Hematopoietic multipotent progenitor cell treated with erythropoietin and hydrocortisone succinate and interleukin-3 and kit ligand, for 4 days (in vitro differentiated cells): ENCODE results near the gene TEDC1.

Experiments
- DNase-seq: peaks from one replicate; pipeline ENCODE4 v3.0.0-alpha.2; 2015

TEDC1 gene

GRCh38 chr14:105486163-105486973, 4.7 kb upstream of the TEDC1 start, which contains the start of gene CRIP1:
CRIP1 (plus strand) TSS chr14:105486886; CDS start chr14:105487260, 374 bp downstream.
- DNase-seq: peak; percentile 48

- peak; percentile 31 for DNase-seq
These were observed 4.0 kb upstream of the TEDC1 start for GRCh38 chr14:105486974-105487448.

- DNase-seq: peak; percentile 74
These were observed 3.5 kb upstream of the TEDC1 start for GRCh38 chr14:105487449-105487985.

- no peak for DNase-seq
These were observed 2.9 kb upstream of the TEDC1 start for GRCh38 chr14:105487986-105488777.

- no peak for DNase-seq
These were observed 2.1 kb upstream of the TEDC1 start for GRCh38 chr14:105488781-105489541.

- peak; percentile 94 for DNase-seq
These were observed 1.3 kb upstream of the TEDC1 start for GRCh38 chr14:105489542-105490266.

GRCh38 chr14:105490267-105490571, 827 bp upstream of the TEDC1 start:
- DNase-seq: no peak

- peak; percentile 93 for DNase-seq
These were observed 424 bp downstream of the TEDC1 start for GRCh38 chr14:105491366-105491973.

- no peak for DNase-seq
These were observed 1.3 kb downstream of the TEDC1 start for GRCh38 chr14:105492031-105492970.

GRCh38 chr14:105492971-105493871, 2.2 kb downstream of the TEDC1 start:
- DNase-seq: no peak

- DNase-seq: no peak
These were observed 3.0 kb downstream of the TEDC1 start for GRCh38 chr14:105493921-105494605.

GRCh38 chr14:105494606-105494929, 3.5 kb downstream of the TEDC1 start:
- no peak for DNase-seq

- DNase-seq: no peak
These were observed 4.3 kb downstream of the TEDC1 start for GRCh38 chr14:105495101-105495989.

- no peak for DNase-seq
These were observed 5.2 kb downstream of the TEDC1 start for GRCh38 chr14:105495990-105496830.

GRCh38 chr14:105496831-105497591, 6.0 kb downstream of the TEDC1 start:
- no peak for DNase-seq
